Thyroid gland (tissue), 4 donors: ENCODE results near the gene ZNF354C.

ENCODE experiments used
- POLR2A ChIP-seq, 2 donors: fragments of 450-650 bp; IDR thresholded peaks; one replicate each; pipeline ENCODE4 v1.6.1; 2017; ENCODE audit warnings: antibody characterized with exemption in 2 of 2, mild to moderate bottlenecking in 2 of 2, moderate library complexity in 1 of 2
- TF ChIP-seq, protein P1 (sequence below), 6 experiments: fragments of 200-600 bp in 3 of 6; fragments of 450-650 bp in 3 of 6; sonication (generic) in 3 of 6; IDR thresholded peaks; one replicate each; pipeline ENCODE4 v1.5.1; 2016 to 2019; ENCODE audit warnings: antibody characterized with exemption in 6 of 6, mild to moderate bottlenecking in 2 of 6, inconsistent platforms in 1 of 6, moderate library complexity in 1 of 6

GRCh38 chr5:179131886-179132585 lies 71.9 kb downstream of the ZNF354C start:
- TF ChIP-seq, protein P1, sequence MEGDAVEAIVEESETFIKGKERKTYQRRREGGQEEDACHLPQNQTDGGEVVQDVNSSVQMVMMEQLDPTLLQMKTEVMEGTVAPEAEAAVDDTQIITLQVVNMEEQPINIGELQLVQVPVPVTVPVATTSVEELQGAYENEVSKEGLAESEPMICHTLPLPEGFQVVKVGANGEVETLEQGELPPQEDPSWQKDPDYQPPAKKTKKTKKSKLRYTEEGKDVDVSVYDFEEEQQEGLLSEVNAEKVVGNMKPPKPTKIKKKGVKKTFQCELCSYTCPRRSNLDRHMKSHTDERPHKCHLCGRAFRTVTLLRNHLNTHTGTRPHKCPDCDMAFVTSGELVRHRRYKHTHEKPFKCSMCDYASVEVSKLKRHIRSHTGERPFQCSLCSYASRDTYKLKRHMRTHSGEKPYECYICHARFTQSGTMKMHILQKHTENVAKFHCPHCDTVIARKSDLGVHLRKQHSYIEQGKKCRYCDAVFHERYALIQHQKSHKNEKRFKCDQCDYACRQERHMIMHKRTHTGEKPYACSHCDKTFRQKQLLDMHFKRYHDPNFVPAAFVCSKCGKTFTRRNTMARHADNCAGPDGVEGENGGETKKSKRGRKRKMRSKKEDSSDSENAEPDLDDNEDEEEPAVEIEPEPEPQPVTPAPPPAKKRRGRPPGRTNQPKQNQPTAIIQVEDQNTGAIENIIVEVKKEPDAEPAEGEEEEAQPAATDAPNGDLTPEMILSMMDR (IDR thresholded peaks at IDR 0.05) = no peak
- TF ChIP-seq POLR2A (IDR thresholded peaks at IDR 0.05) = no peak
